ENCODE results near the gene LRRC36. TPM values are rescaled to one million over a fixed set of nuclear protein-coding genes. Genes with fewer than 3 reads are reported as not detected.

LRRC36 gene
- total and polyA plus RNA-seq, 2 of the 13 experiments (the other 11 are each of a cell fraction or from before 2014, with no cell fraction given) = 0.12 to 0.15 TPM

DNA sequence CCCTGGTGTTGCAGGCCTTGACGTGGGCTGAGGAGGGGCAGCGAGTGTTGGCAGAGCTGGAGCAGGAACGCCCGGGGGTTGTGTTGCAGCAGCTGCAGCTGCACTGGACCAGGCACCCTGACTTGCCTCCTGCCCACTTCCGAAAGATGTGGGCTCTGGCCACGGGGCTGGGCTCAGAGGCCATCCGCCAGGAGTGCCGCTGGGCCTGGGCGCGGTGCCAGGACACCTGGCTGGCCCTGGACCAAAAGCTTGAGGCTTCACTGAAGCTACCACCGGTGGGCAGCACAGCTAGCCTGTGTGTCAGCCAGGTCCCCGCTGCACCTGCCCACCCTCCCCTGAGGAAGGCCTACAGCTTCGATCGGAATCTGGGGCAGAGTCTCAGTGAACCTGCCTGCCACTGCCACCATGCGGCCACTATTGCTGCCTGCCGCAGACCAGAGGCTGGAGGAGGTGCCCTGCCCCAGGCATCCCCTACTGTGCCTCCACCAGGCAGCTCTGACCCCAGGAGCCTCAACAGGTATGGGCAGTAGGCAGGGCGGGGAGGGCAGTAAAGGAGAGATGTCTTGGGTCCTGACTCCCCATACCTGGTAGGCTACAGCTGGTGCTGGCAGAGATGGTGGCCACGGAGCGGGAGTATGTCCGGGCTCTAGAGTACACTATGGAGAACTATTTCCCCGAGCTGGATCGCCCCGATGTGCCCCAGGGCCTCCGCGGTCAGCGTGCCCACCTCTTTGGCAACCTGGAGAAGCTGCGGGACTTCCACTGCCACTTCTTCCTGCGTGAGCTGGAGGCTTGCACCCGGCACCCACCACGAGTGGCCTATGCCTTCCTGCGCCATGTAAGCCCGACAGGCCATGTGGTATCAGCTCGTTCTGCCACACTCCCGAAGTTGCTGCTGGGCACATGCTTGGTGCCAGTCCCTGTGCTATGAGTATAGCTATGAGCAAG is 41.6 kb upstream of the LRRC36 start (continued):
- TF ChIP-seq ZNF687 (CRISPR knock-in tag; IDR thresholded peaks at IDR 0.05) = peak; percentile 63
- TF ChIP-seq, protein P1, sequence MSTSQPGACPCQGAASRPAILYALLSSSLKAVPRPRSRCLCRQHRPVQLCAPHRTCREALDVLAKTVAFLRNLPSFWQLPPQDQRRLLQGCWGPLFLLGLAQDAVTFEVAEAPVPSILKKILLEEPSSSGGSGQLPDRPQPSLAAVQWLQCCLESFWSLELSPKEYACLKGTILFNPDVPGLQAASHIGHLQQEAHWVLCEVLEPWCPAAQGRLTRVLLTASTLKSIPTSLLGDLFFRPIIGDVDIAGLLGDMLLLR (CRISPR knock-in tag; IDR thresholded peaks at IDR 0.05) = 0 out of 2 replicates have a peak, but pooled peaks have one; percentile 55
- TF ChIP-seq KLF16 (CRISPR knock-in tag; IDR thresholded peaks at IDR 0.05) = no peak
- no peak for TF ChIP-seq MTA3 (CRISPR knock-in tag; IDR thresholded peaks at IDR 0.05)
- TF ChIP-seq ZBTB42 (CRISPR knock-in tag; IDR thresholded peaks at IDR 0.05) = no peak
- TF ChIP-seq HDAC6 (IDR thresholded peaks at IDR 0.05; ENCODE audit: low read depth, low read length) = no peak
- TF ChIP-seq TCF7L2 (IDR thresholded peaks at IDR 0.05; ENCODE audit: low read depth, low read length) = no peak
- TF ChIP-seq HNRNPUL1 (IDR thresholded peaks at IDR 0.05; ENCODE audit: low read depth, low read length) = no peak
- no peak for TF ChIP-seq ZNF557 (CRISPR knock-in tag; IDR thresholded peaks at IDR 0.05)
- 0 out of 2 replicates have a peak, but pooled peaks have one; percentile 41 for TF ChIP-seq ZNF251 (CRISPR knock-in tag; IDR thresholded peaks at IDR 0.05)
- no peak for TF ChIP-seq PHF21A (CRISPR knock-in tag; IDR thresholded peaks at IDR 0.05)
- TF ChIP-seq ZNF256 (CRISPR knock-in tag; conservative IDR thresholded peaks at IDR 0.05) = no peak
- no peak for TF ChIP-seq TAF1 (CRISPR knock-in tag; IDR thresholded peaks at IDR 0.05)
- TF ChIP-seq, protein P2, sequence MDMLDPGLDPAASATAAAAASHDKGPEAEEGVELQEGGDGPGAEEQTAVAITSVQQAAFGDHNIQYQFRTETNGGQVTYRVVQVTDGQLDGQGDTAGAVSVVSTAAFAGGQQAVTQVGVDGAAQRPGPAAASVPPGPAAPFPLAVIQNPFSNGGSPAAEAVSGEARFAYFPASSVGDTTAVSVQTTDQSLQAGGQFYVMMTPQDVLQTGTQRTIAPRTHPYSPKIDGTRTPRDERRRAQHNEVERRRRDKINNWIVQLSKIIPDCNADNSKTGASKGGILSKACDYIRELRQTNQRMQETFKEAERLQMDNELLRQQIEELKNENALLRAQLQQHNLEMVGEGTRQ (IDR thresholded peaks at IDR 0.05; ENCODE audit: low read depth, low read length) = 0 out of 2 replicates have a peak, but pooled peaks have one; percentile 3
- TF ChIP-seq, protein P2 (CRISPR knock-in tag; IDR thresholded peaks at IDR 0.05; ENCODE audit: borderline replicate concordance) = no peak
- TF ChIP-seq GZF1 (CRISPR knock-in tag; IDR thresholded peaks at IDR 0.05) = no peak
- no peak for TF ChIP-seq ZNF556 (CRISPR knock-in tag; IDR thresholded peaks at IDR 0.05; ENCODE audit: borderline replicate concordance)
- peak; percentile 60; the same call in 1 of the 2 replicates for TF ChIP-seq RARA (CRISPR knock-in tag; IDR thresholded peaks at IDR 0.05)
- no peak for TF ChIP-seq ZNF878 (CRISPR knock-in tag; IDR thresholded peaks at IDR 0.05)
- TF ChIP-seq, protein P3, sequence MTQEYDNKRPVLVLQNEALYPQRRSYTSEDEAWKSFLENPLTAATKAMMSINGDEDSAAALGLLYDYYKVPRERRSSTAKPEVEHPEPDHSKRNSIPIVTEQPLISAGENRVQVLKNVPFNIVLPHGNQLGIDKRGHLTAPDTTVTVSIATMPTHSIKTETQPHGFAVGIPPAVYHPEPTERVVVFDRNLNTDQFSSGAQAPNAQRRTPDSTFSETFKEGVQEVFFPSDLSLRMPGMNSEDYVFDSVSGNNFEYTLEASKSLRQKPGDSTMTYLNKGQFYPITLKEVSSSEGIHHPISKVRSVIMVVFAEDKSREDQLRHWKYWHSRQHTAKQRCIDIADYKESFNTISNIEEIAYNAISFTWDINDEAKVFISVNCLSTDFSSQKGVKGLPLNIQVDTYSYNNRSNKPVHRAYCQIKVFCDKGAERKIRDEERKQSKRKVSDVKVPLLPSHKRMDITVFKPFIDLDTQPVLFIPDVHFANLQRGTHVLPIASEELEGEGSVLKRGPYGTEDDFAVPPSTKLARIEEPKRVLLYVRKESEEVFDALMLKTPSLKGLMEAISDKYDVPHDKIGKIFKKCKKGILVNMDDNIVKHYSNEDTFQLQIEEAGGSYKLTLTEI (CRISPR knock-in tag; conservative IDR thresholded peaks at IDR 0.05) = no peak
- no peak; the same call in 1 of the 2 replicates for TF ChIP-seq ZNF547 (CRISPR knock-in tag; IDR thresholded peaks at IDR 0.05)
